Activated CD4-positive, alpha-beta T cell treated with anti-CD3 and anti-CD28 coated beads, Interleukin-2, amount 10 ng/mL, durations not matched to agents 7 days and 5 days (primary cell): ENCODE data around the gene MYZAP. TPM values are rescaled to one million over a fixed set of nuclear protein-coding genes. Genes with fewer than 3 reads are reported as not detected.

Experiments used
- CTCF ChIA-PET: fragments of 350-600 bp; sonication (Branson Sonifier 250); formaldehyde crosslinking; loops from one replicate; lab custom pipeline; 2021; ENCODE audit warnings: antibody characterized with exemption; lab: Charles Lee
- POLR2A ChIA-PET: fragments of 350-600 bp; sonication (Branson Sonifier 250); formaldehyde crosslinking; loops from one replicate; lab custom pipeline; 2021; ENCODE audit warnings: antibody characterized with exemption; lab: Charles Lee
- DNase-seq: peaks from one replicate; pipeline ENCODE4 v3.0.0-alpha.2; 2020
- H3K27ac Mint-ChIP-seq: one replicate; pipeline ENCODE4 v1.8.0; 2021; ENCODE audit warnings: mild to moderate bottlenecking, moderate library complexity, mixed read lengths
- H3K27me3 Mint-ChIP-seq: one replicate; pipeline ENCODE4 v1.8.0; 2021; ENCODE audit warnings: mixed read lengths
- H3K36me3 Mint-ChIP-seq: one replicate; pipeline ENCODE4 v1.8.0; 2021; ENCODE audit warnings: low read depth, mixed read lengths
- H3K4me1 Mint-ChIP-seq: one replicate; pipeline ENCODE4 v1.8.0; 2021; ENCODE audit warnings: mixed read lengths
- H3K4me3 Mint-ChIP-seq: one replicate; pipeline ENCODE4 v1.8.0; 2021; ENCODE audit warnings: mild to moderate bottlenecking, moderate library complexity, mixed read lengths
- H3K9me3 Mint-ChIP-seq: one replicate; pipeline ENCODE4 v1.8.0; 2021; ENCODE audit warnings: mixed read lengths
- total RNA-seq, 2 experiments: library from RNA; stranded (reverse); gene quantifications; one replicate each; pipeline ENCODE4 v1.2.3, GENCODE V29; 2021

Gene MYZAP
- total RNA-seq, 2 experiments from 2014 or later: not detected

DNA sequence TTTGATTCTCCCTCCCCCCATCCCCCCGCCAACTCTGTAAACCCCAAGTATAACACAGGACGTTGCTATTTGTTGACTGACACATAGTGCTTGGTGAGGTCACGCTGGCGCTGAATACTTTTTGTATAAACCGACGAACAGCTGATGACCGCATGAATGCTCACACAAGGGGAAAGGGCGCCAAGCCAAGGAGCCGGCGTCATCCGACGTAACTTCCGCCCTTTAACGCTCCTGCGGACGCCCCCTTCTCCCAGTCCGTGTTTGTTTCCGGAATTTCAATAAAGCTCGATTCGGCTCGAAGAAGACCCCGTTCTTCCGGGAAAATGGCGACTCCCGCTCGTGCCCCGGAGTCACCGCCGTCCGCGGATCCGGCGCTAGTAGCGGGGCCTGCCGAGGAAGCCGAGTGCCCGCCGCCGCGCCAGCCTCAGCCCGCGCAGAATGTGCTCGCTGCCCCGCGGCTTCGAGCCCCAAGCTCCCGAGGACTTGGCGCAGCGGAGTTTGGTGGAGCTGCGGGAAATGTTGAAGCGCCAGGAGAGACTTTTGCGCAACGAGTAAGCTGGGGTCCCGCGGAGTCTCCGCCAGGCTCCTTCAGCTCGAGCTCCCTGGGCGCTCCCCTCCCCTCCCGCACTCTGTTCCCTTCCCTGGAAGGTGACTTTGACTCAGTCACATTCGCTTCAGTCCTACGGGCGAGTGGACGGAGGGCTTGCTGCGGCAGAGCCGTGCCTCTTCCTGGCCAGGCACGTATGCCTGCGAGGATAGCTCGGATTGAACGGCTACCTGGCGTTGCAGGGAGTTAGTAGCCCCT is 114.9 kb downstream of the MYZAP start, which contains the start of gene POLR2M:
Gene POLR2M, plus strand, starts transcription at position 310 of the 805 bp plus-strand sequence. Its CDS starts 129 bp downstream, at position 439.
- H3K27me3 Mint-ChIP-seq: peaks cover 3% of the 10 kb centered on the region
- H3K4me3 Mint-ChIP-seq: peak within 1 kb of the TSS; percentile 93
- H3K27ac Mint-ChIP-seq: peak within 1 kb of the TSS; percentile 94
- H3K36me3 Mint-ChIP-seq: peaks cover 42% of the 10 kb centered on the region
- no peaks in the 10 kb centered on the region for H3K9me3 Mint-ChIP-seq
- CTCF ChIA-PET: interaction anchor here (0.9 to 2.0 kb wide), 3 partner anchors 12 to 27 kb away, joined by 3 to 6 read pairs (median 5); no protein-coding TSS in a partner anchor
- peaks cover 80% of the 10 kb centered on the region for H3K4me1 Mint-ChIP-seq
- peak; percentile 93 for DNase-seq
- POLR2A ChIA-PET: interaction anchor here (0.6 to 0.7 kb wide), 3 partner anchors 29 to 787 kb away, joined by 3 read pairs; no protein-coding TSS in a partner anchor

DNA sequence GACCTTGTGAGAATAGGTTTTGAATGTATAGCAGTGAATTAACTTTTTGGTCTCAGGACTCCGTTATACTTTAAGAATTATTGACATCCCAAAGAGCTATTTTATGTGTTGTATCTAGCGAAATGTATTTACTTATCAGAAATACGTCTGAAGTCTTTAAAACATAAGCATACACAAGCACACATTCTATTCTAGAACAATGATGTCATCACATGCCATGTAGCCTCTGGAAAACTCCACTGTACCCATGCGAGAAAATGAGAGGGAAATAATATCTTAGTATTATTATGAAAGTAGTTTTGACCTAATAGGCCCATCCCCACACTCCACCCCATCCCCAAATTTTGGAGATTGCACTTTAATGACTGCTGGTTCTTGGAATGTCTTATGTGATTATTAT is 116.3 kb downstream of the MYZAP start:
- peaks cover 74% of the 10 kb centered on the region for H3K4me1 Mint-ChIP-seq
- H3K4me3 Mint-ChIP-seq: peak overlapping the region; percentile 93
- H3K36me3 Mint-ChIP-seq: peaks cover 51% of the 10 kb centered on the region
- CTCF ChIA-PET: interaction anchor here (2.0 kb wide), 1 partner anchor 25 kb away, joined by 6 read pairs; no protein-coding TSS in a partner anchor
- no peak for DNase-seq
- no peaks in the 10 kb centered on the region for H3K9me3 Mint-ChIP-seq
- H3K27me3 Mint-ChIP-seq: no peaks in the 10 kb centered on the region
- POLR2A ChIA-PET: no interaction called here
- peak overlapping the region; percentile 94 for H3K27ac Mint-ChIP-seq

DNA sequence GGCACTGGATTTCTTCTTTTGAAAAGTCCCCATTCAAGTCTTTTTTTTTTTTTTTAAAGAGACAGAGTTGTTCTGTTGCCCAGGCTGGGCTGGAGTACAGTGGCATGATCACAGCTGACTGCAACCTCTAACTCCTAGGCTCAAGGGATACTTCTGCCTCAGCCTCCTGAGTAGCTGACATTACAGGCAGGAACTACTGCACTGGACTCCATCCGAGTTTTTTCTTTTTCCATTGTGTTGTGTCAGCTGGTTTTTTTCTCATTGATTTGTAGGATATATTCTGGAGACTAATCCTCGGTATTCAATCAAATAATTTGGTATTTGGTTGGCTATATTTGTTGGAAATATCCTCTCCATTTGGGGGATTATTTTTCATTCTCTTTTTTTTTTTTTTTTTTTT is 126.6 kb downstream of the MYZAP start:
- DNase-seq: no peak
- H3K4me3 Mint-ChIP-seq: no peak overlapping the region
- H3K36me3 Mint-ChIP-seq: peaks cover 61% of the 10 kb centered on the region
- ChIA-PET CTCF (interaction anchor here (0.7 to 1.7 kb wide), 3 partner anchors 12 to 24 kb away, joined by 5 to 6 read pairs (median 5); partner anchors contain the start of gene POLR2M), POLR2A (no interaction called here)
- H3K27me3 Mint-ChIP-seq: no peaks in the 10 kb centered on the region
- H3K9me3 Mint-ChIP-seq: no peaks in the 10 kb centered on the region
- H3K4me1 Mint-ChIP-seq: peaks cover 6% of the 10 kb centered on the region
- no peak overlapping the region for H3K27ac Mint-ChIP-seq

DNA sequence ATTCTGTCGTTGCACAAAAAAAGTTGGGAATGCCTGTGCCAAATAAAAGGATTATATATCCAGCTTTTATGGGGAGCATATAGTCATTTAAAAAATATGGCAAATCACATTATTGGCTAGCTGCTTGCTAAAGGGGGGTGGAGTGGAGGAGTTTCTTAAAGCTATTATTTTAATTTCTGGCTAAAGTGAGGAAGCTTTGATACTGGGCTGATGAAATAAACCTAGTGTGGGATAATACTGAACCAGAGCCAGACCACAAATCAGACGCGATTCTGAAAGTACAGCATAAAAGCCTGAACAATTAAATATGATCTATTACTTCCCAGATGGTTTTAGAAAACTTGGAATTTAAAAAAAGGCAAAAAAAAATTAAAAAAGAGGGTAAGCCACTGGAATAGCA is 129.2 kb downstream of the MYZAP start:
- ChIA-PET POLR2A (no interaction called here), CTCF (interaction anchor here (1.1 kb wide), 1 partner anchor 12 kb away, joined by 3 read pairs; no protein-coding TSS in a partner anchor)
- H3K36me3 Mint-ChIP-seq: peaks cover 43% of the 10 kb centered on the region
- H3K4me3 Mint-ChIP-seq: no peak overlapping the region
- no peak for DNase-seq
- no peaks in the 10 kb centered on the region for H3K27me3 Mint-ChIP-seq
- no peak overlapping the region for H3K27ac Mint-ChIP-seq
- H3K4me1 Mint-ChIP-seq: no peaks in the 10 kb centered on the region
- no peaks in the 10 kb centered on the region for H3K9me3 Mint-ChIP-seq

DNA sequence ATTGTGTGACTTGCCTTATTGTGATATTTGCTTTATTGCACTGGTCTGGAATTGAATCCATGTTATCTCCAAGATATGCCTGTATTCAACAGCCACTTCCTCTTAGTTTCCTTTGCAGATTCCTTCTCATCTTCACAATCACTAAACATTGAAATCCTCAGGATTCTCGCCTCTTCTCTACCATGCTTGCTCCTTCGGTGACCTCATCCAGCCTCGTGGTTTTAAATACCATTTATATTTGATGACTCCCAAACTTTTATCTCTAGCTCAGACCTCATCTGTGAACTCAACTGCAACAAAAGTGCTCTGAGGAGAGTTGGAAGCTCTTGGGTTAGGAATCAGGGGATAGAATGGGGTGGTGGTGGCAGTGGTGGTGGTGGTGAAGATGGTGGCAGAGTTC is 134.7 kb downstream of the MYZAP start:
- POLR2A ChIA-PET: no interaction called here
- Mint-ChIP-seq H3K4me3 (no peak overlapping the region), H3K27me3 (no peaks in the 10 kb centered on the region), H3K4me1 (no peaks in the 10 kb centered on the region), H3K36me3 (peaks cover 5% of the 10 kb centered on the region), H3K27ac (no peak overlapping the region), H3K9me3 (no peaks in the 10 kb centered on the region)
- DNase-seq: no peak
- CTCF ChIA-PET: no interaction called here

DNA sequence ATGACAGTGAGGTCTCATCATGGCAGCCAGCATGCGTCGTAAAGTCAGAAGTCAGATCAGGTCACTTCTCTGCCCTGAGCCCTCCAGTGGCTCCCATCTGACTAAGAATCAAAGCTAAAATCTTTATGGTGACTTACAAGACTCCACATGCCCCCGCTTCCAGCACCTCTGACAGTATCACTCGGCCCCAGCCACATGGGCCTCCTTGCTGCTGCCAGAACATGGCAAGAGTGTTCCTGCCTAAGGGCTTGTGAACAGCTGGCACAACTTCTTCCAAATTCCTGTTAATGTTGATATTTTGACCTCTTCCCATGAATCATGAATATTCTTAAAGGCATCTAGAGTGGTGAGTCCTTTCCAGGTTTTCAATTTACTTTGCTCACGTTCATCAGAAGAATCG is 135.3 kb downstream of the MYZAP start:
- Mint-ChIP-seq H3K27me3 (no peaks in the 10 kb centered on the region), H3K27ac (no peak overlapping the region), H3K36me3 (peaks cover 5% of the 10 kb centered on the region), H3K4me3 (no peak overlapping the region), H3K9me3 (no peaks in the 10 kb centered on the region), H3K4me1 (no peaks in the 10 kb centered on the region)
- DNase-seq: no peak
- ChIA-PET CTCF (no interaction called here), POLR2A (no interaction called here)

DNA sequence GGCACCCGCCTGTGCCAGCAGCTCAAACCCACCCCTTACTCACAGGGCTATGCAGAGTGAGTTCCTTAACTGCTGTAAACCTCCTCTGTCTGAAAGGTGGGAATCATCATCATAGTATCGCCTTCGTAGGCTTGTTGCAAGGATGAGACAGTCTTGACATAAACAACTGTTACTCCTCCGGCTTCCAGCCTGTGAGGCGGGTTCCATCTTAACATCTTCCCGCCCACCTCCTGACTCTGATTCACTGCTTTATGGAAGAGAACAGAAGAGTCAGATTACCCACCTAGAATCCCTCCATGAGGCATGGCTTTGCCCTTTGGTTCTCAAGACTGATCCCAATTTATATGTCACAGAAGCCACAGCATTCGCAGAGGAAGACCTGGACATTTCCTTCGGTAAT is 136.7 kb downstream of the MYZAP start:
- ChIA-PET CTCF (no interaction called here), POLR2A (no interaction called here)
- Mint-ChIP-seq H3K4me1 (peaks cover 3% of the 10 kb centered on the region), H3K9me3 (no peaks in the 10 kb centered on the region), H3K27ac (no peak overlapping the region), H3K4me3 (no peak overlapping the region), H3K36me3 (no peaks in the 10 kb centered on the region), H3K27me3 (no peaks in the 10 kb centered on the region)
- no peak for DNase-seq

DNA sequence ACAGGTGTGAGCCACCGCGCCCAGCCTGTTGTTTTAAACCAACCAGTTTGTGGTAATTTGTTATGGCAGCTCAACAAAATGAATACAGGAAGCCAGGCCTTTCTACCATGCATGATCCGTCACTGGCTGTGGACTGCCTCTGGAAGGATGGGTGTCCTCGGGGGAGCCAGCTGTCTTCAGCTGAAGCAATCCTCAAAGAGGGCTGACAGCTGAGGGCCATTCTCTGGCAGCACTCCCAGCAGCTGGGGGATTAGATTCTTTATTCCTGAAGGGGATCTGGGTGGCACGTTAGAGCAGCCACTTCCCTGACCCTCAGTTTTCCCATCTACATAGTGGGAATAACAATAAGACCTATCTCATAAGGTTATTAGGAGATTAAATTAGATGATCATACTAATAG is 139.2 kb downstream of the MYZAP start:
- Mint-ChIP-seq H3K4me3 (no peak overlapping the region), H3K4me1 (peaks cover 3% of the 10 kb centered on the region), H3K27ac (no peak overlapping the region), H3K9me3 (no peaks in the 10 kb centered on the region), H3K36me3 (no peaks in the 10 kb centered on the region), H3K27me3 (no peaks in the 10 kb centered on the region)
- DNase-seq: no peak
- ChIA-PET POLR2A (no interaction called here), CTCF (interaction anchor here (1.2 to 2.6 kb wide), 4 partner anchors 10 to 20 kb away, joined by 4 to 7 read pairs (median 5); no protein-coding TSS in a partner anchor)

DNA sequence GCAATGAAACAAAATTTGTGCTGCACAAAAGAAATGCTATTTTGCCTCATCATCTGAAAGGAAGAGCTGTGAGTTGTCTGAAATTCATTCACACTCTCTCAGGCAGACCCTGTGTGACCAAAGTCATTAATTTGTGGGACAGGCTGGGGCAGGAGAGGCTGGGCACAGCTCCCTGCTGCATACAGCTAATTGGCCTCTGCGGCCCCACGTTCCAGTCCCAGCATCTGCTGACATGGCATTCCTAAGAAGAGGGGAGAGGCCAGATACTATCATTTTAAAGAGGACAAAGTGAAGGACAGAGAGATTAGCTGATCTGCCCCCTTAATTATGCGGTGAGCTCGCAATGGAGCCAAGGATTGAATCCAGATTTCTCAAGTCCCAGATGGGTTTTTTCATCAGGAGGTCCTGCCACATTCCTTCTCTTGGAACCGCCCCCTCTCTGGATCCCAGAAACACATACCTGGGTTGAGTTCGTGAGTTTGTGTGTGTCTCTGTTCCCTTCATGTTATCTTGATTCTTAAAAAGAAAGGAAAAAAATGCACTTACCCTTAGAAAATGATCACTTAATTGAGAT is 139.9 kb downstream of the MYZAP start:
- Mint-ChIP-seq H3K4me1 (peaks cover 3% of the 10 kb centered on the region), H3K36me3 (no peaks in the 10 kb centered on the region), H3K27ac (no peak overlapping the region), H3K4me3 (no peak overlapping the region), H3K27me3 (no peaks in the 10 kb centered on the region), H3K9me3 (no peaks in the 10 kb centered on the region)
- ChIA-PET POLR2A (no interaction called here), CTCF (interaction anchor here (0.6 to 2.6 kb wide), 8 partner anchors 8 to 1377 kb away, joined by 3 to 7 read pairs (median 5); no protein-coding TSS in a partner anchor)
- DNase-seq: no peak

DNA sequence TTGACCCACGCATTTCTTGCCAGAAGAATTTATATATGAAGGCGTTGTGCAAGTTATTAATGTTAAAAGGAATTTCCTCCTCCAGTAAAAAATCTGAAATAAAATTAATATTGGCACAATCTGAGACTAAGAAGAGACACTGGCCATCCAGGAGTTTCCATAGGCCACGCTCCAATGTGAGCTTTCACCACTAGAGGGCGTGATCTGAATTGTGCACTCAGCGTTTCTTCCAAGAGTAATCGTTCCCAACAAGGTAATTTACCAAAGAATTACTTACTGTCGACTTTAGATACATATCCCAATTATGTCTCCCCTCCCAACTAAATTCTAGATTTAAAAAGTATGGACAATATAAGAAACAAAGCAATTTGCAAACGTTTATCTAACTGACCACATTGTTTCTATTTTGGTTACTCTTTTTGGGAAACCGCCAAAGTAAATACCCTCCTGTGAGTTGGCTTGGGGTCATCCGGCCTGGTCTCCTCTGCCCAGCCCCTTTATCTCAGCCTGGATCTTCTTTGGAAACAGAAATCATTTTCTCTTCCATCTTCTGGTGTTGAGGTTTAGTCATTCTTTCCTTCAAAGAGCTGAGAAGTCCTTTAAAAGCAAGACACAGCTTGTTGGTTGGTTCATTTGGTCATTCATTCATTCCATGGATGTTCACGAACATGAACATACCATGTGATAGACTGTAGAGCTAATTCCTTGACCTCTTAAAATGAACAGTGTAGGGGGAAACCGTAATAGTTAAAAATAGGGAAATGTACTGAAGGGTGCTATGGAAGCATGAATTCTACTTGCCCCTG is 141.0 kb downstream of the MYZAP start:
- Mint-ChIP-seq H3K4me1 (peaks cover 6% of the 10 kb centered on the region), H3K36me3 (no peaks in the 10 kb centered on the region), H3K27ac (no peak overlapping the region), H3K9me3 (no peaks in the 10 kb centered on the region), H3K27me3 (no peaks in the 10 kb centered on the region), H3K4me3 (no peak overlapping the region)
- ChIA-PET POLR2A (no interaction called here), CTCF (interaction anchor here (1.0 to 2.2 kb wide), 11 partner anchors 9 to 338 kb away, joined by 3 to 11 read pairs (median 5); partner anchors contain the start of gene POLR2M)
- peak; percentile 60 for DNase-seq

DNA sequence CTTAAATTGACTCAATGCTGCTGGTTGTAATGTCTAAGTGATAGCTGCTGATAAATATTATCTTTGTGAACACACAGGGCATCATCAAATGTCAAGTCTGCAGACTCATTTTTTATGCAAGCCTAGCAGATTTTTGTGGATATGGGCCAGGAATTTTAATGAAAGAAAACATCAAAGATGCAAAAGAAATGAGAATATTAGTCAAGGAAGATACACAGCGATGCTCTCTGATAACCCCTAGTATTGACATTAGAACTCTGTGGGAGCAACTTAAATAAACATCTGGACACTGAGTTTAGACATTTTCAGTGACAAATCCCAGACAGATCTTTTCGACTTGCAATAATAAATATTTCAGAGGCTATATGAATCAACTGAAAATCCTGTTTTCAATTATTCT is 143.2 kb downstream of the MYZAP start:
- Mint-ChIP-seq H3K9me3 (no peaks in the 10 kb centered on the region), H3K4me1 (peaks cover 6% of the 10 kb centered on the region), H3K36me3 (no peaks in the 10 kb centered on the region), H3K27me3 (no peaks in the 10 kb centered on the region), H3K27ac (no peak overlapping the region), H3K4me3 (no peak overlapping the region)
- no peak for DNase-seq
- CTCF ChIA-PET: interaction anchor here (1.4 kb wide), 1 partner anchor 9 kb away, joined by 4 read pairs; no protein-coding TSS in a partner anchor
- POLR2A ChIA-PET: no interaction called here
